Activated CD8-positive, alpha-beta T cell treated with anti-CD3 and anti-CD28 coated beads for 36 hours (primary cell): Measurements from ENCODE around the gene EIF2S2. TPM values are rescaled to one million over a fixed set of nuclear protein-coding genes. Genes with fewer than 3 reads are reported as not detected.
"Not testable (repeated sequence)": the region's sequence is repeated elsewhere in the genome, so short reads cannot be mapped to it uniquely, and the experiment has no call there.

Experiments used
- ATAC-seq: fragments of 200-7000 bp; cut with Tn5 transposase; one replicate; pipeline ENCODE4 v1.10.0; 2021; ENCODE audit warnings: mild to moderate bottlenecking, moderate library complexity
- CTCF ChIA-PET: fragments of 350-600 bp; sonication (Branson Sonifier 250); formaldehyde crosslinking; loops from one replicate; lab custom pipeline; 2021; ENCODE audit warnings: antibody characterized with exemption; lab: Charles Lee
- POLR2A ChIA-PET: fragments of 350-600 bp; sonication (Branson Sonifier 250); formaldehyde crosslinking; loops from one replicate; lab custom pipeline; 2021; ENCODE audit warnings: antibody characterized with exemption; lab: Charles Lee
- DNase-seq: peaks from one replicate; pipeline ENCODE4 v3.0.0-alpha.2; 2020
- H3K27ac Mint-ChIP-seq: one replicate; pipeline ENCODE4 v1.8.0; 2021; ENCODE audit warnings: mild to moderate bottlenecking, mixed read lengths
- H3K27me3 Mint-ChIP-seq: one replicate; pipeline ENCODE4 v1.8.0; 2021; ENCODE audit warnings: mixed read lengths
- H3K36me3 Mint-ChIP-seq: one replicate; pipeline ENCODE4 v1.8.0; 2021; ENCODE audit warnings: low read depth, mixed read lengths
- H3K4me1 Mint-ChIP-seq: one replicate; pipeline ENCODE4 v1.8.0; 2021; ENCODE audit warnings: low read depth, mixed read lengths
- H3K4me3 Mint-ChIP-seq: one replicate; pipeline ENCODE4 v1.8.0; 2021; ENCODE audit warnings: mild to moderate bottlenecking, moderate library complexity, mixed read lengths
- H3K9me3 Mint-ChIP-seq: one replicate; pipeline ENCODE4 v1.8.0; 2021; ENCODE audit warnings: mixed read lengths
- intact Hi-C: fragments of 100-400 bp; cut with micrococcal nuclease; formaldehyde crosslinking; loops from one replicate; pipeline ENCODE4 v1.10.0; 2022
- total RNA-seq, 2 experiments: library from RNA; stranded (reverse); gene quantifications; one replicate each; pipeline ENCODE4 v1.2.3, GENCODE V29; 2021
- TF ChIP-seq, protein P1 (sequence below): fragments of 200-600 bp; IDR thresholded peaks from one replicate; pipeline ENCODE4 v1.8.0; 2022; ENCODE audit warnings: antibody characterized with exemption, mild to moderate bottlenecking

EIF2S2 gene, protein sequence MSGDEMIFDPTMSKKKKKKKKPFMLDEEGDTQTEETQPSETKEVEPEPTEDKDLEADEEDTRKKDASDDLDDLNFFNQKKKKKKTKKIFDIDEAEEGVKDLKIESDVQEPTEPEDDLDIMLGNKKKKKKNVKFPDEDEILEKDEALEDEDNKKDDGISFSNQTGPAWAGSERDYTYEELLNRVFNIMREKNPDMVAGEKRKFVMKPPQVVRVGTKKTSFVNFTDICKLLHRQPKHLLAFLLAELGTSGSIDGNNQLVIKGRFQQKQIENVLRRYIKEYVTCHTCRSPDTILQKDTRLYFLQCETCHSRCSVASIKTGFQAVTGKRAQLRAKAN
- 100 to 1,000 TPM; 161 to 164 TPM for total RNA-seq

DNA sequence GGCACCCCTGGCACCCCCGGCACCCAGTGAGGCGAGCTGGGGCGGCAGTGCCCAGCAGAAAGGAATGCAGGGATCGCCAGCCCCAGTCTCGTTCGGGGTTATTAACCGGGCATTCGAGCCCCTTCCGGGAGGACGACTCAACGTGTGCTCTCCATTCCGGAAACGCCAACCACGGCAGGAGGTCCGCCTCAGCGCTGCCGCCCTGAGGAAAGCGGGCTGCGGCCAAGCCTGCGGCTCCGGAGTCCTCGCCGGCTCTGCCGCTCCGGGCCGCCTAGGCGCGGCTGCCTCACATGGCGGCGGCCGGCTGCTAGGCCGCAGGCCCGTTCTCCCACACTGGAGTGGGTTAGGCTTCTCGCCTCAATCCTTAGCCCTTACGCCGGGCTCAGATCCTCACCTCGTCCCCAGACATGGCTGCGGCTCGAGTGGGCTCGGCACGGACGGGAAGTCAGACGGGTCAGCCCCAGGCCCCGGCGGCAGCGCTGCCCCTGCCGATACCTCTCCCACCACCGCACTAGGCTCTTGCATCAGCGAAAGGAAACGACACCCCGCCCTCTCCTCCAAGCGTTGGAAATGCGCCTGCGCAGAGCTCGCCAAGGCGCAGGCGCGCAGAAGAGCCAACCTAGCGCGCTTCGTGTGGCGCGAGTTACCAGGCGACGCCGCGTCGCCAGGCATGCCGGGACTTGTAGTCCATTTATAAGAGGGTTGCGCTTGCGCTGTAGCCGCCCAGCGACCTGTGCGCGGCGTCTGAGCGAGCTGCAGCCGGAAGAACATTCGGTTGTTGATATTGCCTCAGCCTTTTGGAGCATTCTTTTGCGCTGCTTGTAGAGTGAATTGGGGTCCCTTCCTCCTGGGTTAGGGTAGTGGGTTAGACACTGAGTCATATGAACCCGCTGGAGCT is at the start of gene EIF2S2:
EIF2S2 (minus strand) TSS at position 542 of the 898 bp plus-strand sequence; CDS start at position 409, 133 bp downstream.
- TF ChIP-seq, protein P1, sequence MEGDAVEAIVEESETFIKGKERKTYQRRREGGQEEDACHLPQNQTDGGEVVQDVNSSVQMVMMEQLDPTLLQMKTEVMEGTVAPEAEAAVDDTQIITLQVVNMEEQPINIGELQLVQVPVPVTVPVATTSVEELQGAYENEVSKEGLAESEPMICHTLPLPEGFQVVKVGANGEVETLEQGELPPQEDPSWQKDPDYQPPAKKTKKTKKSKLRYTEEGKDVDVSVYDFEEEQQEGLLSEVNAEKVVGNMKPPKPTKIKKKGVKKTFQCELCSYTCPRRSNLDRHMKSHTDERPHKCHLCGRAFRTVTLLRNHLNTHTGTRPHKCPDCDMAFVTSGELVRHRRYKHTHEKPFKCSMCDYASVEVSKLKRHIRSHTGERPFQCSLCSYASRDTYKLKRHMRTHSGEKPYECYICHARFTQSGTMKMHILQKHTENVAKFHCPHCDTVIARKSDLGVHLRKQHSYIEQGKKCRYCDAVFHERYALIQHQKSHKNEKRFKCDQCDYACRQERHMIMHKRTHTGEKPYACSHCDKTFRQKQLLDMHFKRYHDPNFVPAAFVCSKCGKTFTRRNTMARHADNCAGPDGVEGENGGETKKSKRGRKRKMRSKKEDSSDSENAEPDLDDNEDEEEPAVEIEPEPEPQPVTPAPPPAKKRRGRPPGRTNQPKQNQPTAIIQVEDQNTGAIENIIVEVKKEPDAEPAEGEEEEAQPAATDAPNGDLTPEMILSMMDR: no peak
- DNase-seq (peak; percentile 97), ATAC-seq (peak; percentile 93)
- ChIA-PET CTCF (interaction anchor here (0.6 to 3.4 kb wide), 10 partner anchors 18 to 444 kb away, joined by 3 to 10 read pairs (median 3); no protein-coding TSS in a partner anchor), POLR2A (interaction anchor here (0.7 to 3.2 kb wide), 20 partner anchors 9 to 301 kb away, joined by 3 to 20 read pairs (median 4); partner anchors contain the start of genes CHMP4B and RALY)
- H3K36me3 Mint-ChIP-seq: peaks cover 40% of the 10 kb centered on the region
- no peaks in the 10 kb centered on the region for H3K27me3 Mint-ChIP-seq
- H3K4me3 Mint-ChIP-seq: peak within 1 kb of the TSS; percentile 98
- intact Hi-C loops: loop anchor here (1.0 kb wide), 1 partner anchor 119 kb away; the partner anchor contains the start of gene RALY
- no peaks in the 10 kb centered on the region for H3K9me3 Mint-ChIP-seq
- H3K27ac Mint-ChIP-seq: peak within 1 kb of the TSS; percentile 99
- H3K4me1 Mint-ChIP-seq: peaks cover 37% of the 10 kb centered on the region

DNA sequence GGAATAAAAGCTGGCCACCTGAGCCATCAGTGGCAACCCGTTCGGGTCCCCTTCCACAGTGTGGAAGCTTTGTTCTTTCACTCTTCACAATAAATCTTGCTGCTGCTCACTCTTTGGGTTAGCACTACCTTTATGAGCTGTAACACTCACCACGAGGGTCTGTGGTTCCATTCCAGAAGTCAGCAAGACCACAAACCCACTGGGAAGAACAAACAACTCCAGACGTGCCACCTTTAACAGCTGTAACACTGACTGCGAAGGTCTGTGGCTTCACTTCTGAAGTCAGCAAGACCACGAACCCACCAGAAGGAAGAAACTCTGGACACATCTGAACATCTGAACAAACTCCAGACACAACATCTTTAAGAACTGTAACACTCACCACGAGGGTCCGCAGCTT is 45.7 kb upstream of the EIF2S2 start:
- intact Hi-C loops, H3K9me3 Mint-ChIP-seq, ATAC-seq, H3K4me1 Mint-ChIP-seq, H3K27ac Mint-ChIP-seq, H3K4me3 Mint-ChIP-seq, H3K36me3 Mint-ChIP-seq, POLR2A ChIA-PET: not testable (repeated sequence)
- CTCF ChIA-PET: interaction anchor here (0.6 to 0.9 kb wide), 2 partner anchors 163 to 225 kb away, joined by 3 read pairs; no protein-coding TSS in a partner anchor
- H3K27me3 Mint-ChIP-seq: peaks cover 15% of the 10 kb centered on the region
- peak; percentile 3 for DNase-seq

DNA sequence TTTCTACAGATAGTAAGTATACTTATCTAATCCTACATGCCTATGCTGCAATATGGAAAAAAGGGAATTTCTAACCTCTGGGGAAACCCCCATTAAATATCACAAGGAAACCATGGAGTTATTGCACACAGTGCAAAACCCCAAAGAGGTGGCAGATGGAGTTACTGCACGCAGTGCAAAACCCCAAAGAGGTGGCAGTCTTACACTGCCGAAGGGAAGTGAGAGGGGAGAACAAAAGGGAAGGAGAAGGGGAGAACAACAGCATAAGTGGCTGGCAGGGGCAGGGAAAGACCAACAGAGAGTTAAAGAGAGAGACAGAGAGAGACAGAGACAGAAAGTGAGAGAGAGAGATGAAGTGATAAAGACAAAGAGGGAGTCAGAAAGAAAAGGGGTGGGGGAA is 43.8 kb upstream of the EIF2S2 start:
- no peaks in the 10 kb centered on the region for H3K36me3 Mint-ChIP-seq
- no peaks in the 10 kb centered on the region for H3K9me3 Mint-ChIP-seq
- no peak overlapping the region for H3K27ac Mint-ChIP-seq
- ATAC-seq (no peak), DNase-seq (no peak)
- H3K4me1 Mint-ChIP-seq: peaks cover 7% of the 10 kb centered on the region
- H3K27me3 Mint-ChIP-seq: peaks cover 21% of the 10 kb centered on the region
- CTCF ChIA-PET: no interaction called here
- H3K4me3 Mint-ChIP-seq: no peak overlapping the region
- intact Hi-C loops: no loop called here
- TF ChIP-seq, protein P1: no peak
- POLR2A ChIA-PET: no interaction called here

DNA sequence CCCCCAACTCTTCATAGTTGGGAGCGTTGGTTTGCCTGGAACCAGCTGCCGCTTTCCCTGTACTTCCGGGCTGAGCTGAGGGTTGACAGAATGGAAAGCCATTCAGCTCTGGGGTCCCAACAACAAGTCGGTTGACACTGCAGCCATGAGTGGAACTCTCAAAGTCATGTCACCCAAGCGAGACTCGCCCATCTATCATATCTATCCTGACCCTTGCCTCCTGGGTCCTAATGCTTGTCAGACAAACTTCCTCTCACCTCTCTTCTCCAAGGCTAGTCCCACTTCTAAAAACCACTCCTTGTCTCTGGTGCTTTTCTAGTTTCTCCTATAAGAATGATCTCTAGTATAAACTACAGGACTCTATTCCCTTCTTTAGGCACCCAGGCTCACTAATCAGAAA is 41.1 kb upstream of the EIF2S2 start:
- H3K4me1 Mint-ChIP-seq, DNase-seq, H3K9me3 Mint-ChIP-seq, ATAC-seq, intact Hi-C loops, POLR2A ChIA-PET, H3K4me3 Mint-ChIP-seq, H3K27ac Mint-ChIP-seq, CTCF ChIA-PET, H3K36me3 Mint-ChIP-seq: not testable (repeated sequence)
- peaks cover 19% of the 10 kb centered on the region for H3K27me3 Mint-ChIP-seq

DNA sequence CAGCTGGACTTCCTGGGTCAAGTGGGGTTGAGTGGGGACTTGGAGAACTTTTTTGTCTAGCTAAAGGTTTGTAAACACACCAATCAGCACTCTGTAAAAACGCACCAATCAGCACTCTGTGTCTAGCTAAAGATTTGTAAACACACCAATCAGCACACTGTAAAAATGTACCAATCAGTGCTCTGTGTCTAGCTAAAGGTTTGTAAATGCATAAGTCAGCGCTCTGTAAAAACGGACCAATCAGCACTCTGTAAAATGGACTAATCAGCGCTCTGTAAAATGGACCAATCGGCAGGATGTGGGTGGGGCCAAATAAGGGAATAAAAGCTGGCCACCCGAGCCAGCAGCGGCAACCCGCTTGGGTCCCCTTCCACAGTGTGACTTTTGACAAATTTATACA is 40.0 kb upstream of the EIF2S2 start:
- peaks cover 16% of the 10 kb centered on the region for H3K27me3 Mint-ChIP-seq
- intact Hi-C loops, POLR2A ChIA-PET, DNase-seq, ATAC-seq, H3K36me3 Mint-ChIP-seq, H3K27ac Mint-ChIP-seq, H3K4me1 Mint-ChIP-seq, H3K4me3 Mint-ChIP-seq, H3K9me3 Mint-ChIP-seq: not testable (repeated sequence)
- CTCF ChIA-PET: interaction anchor here (1.0 kb wide), 1 partner anchor 22 kb away, joined by 3 read pairs; no protein-coding TSS in a partner anchor

DNA sequence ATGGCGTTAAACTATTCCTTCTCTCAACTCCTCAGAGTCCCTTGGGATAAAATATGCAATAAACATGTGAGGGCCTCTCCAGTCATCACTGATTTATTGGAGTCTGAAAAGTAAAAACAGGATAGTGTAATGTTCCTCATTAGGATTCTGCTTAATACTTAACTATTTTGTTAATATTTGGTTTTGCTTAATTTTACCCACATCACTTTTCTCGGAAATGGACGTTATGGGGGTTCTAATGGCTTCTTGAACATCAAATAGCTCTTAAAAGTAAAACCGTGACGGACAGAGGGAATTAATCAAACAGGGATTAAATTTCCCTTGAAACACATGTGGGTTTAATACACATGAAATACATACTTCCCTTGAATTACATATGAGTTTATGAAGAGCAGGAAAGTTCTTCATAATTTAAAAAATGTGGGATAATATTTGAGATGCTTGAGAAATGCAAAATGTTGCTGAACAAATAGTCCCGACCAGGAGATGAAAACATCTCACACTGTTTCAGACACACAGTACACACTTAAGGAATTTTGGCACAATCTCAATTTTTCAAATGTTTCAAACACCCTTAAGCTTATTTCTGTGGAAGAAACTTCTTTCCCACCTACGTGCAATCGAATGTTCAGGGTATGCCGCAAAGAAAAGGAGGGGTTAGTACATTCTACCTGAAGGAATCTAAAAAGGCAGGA is 38.4 kb upstream of the EIF2S2 start:
- Mint-ChIP-seq H3K27ac (no peak overlapping the region), H3K4me3 (no peak overlapping the region), H3K36me3 (no peaks in the 10 kb centered on the region), H3K4me1 (no peaks in the 10 kb centered on the region), H3K9me3 (no peaks in the 10 kb centered on the region), H3K27me3 (peaks cover 16% of the 10 kb centered on the region)
- TF ChIP-seq, protein P1: no peak
- intact Hi-C loops: no loop called here
- ATAC-seq: no peak
- DNase-seq: no peak
- CTCF ChIA-PET: no interaction called here
- POLR2A ChIA-PET: interaction anchor here (0.6 kb wide), 1 partner anchor 113 kb away, joined by 3 read pairs; no protein-coding TSS in a partner anchor
